ENCODE results near the gene EFNA5.
A peak's percentile ranks its signal among the peaks of the same experiment; 100 is the strongest.

Gene EFNA5

GRCh38 chr5:107517185-107518033 is 153.3 kb downstream of the EFNA5 start:
- Histone ChIP-seq H3K27me3 (replicated peaks; ENCODE audit: control insufficient read depth, insufficient read depth, low read length) (no peaks in the 10 kb centered on the region), H3K4me3 (replicated peaks; ENCODE audit: low read depth, low read length) (no peak overlapping the region), H3K36me3 (ENCODE audit: control insufficient read depth, insufficient read depth, low read length) (no peaks in the 10 kb centered on the region)
- peak; percentile 22 for DNase-seq (ENCODE audit: extremely low read depth, insufficient read length)
- TF ChIP-seq CTCF (IDR thresholded peaks at IDR 0.05; ENCODE audit: insufficient read depth, low read length, poor library complexity, severe bottlenecking), result no peak

DNA sequence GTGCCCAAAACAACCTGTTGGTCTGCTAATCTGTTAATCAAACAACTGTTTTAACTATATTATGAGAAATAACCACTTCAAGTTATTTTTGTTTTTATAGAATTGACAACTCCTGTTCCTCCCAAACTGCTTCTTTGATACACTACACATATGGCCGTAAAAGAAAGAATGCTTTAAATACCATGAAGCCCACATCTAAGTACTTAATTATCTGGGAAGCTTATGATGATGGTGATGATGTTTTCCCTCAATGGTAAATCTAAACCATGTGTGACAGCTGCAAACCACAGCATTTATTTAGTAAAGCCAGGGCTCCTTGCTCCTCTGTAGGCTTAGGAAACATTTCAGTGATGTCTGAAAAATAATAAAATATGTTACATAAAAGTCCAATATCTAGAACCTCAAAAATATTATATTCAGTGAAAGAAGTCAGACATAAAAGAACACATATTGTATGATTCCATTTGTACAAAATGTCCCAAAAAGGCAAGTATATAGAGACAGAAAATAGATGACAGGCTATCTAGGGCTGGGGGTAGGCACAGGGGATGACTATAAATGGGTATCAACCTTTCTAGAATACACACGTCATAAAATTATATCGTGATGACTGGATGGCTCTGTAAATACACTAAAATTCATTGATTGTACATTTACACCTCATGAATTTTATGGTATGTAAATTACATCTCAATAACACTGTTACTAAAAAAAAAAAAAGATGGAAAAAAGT is 154.1 kb downstream of the EFNA5 start:
- Histone ChIP-seq H3K4me3 (replicated peaks; ENCODE audit: low read depth, low read length) (no peak overlapping the region), H3K27me3 (replicated peaks; ENCODE audit: control insufficient read depth, insufficient read depth, low read length) (no peaks in the 10 kb centered on the region), H3K36me3 (ENCODE audit: control insufficient read depth, insufficient read depth, low read length) (no peaks in the 10 kb centered on the region)
- no peak for DNase-seq (ENCODE audit: extremely low read depth, insufficient read length)
- no peak for TF ChIP-seq CTCF (IDR thresholded peaks at IDR 0.05; ENCODE audit: insufficient read depth, low read length, poor library complexity, severe bottlenecking)

GRCh38 chr5:107515521-107516080 is 155.1 kb downstream of the EFNA5 start:
- no peaks in the 10 kb centered on the region for H3K36me3 ChIP-seq (ENCODE audit: control insufficient read depth, insufficient read depth, low read length)
- no peaks in the 10 kb centered on the region for H3K27me3 ChIP-seq (replicated peaks; ENCODE audit: control insufficient read depth, insufficient read depth, low read length)
- TF ChIP-seq CTCF (IDR thresholded peaks at IDR 0.05; ENCODE audit: insufficient read depth, low read length, poor library complexity, severe bottlenecking), result no peak
- no peak for DNase-seq (ENCODE audit: extremely low read depth, insufficient read length)
- no peak overlapping the region for H3K4me3 ChIP-seq (replicated peaks; ENCODE audit: low read depth, low read length)

- Histone ChIP-seq H3K36me3 (ENCODE audit: control insufficient read depth, insufficient read depth, low read length) (no peaks in the 10 kb centered on the region), H3K4me3 (replicated peaks; ENCODE audit: low read depth, low read length) (no peak overlapping the region), H3K27me3 (replicated peaks; ENCODE audit: control insufficient read depth, insufficient read depth, low read length) (no peaks in the 10 kb centered on the region)
- no peak for DNase-seq (ENCODE audit: extremely low read depth, insufficient read length)
- TF ChIP-seq CTCF (IDR thresholded peaks at IDR 0.05; ENCODE audit: insufficient read depth, low read length, poor library complexity, severe bottlenecking), result no peak
These were observed 156.4 kb downstream of the EFNA5 start for GRCh38 chr5:107514305-107514704.

DNA sequence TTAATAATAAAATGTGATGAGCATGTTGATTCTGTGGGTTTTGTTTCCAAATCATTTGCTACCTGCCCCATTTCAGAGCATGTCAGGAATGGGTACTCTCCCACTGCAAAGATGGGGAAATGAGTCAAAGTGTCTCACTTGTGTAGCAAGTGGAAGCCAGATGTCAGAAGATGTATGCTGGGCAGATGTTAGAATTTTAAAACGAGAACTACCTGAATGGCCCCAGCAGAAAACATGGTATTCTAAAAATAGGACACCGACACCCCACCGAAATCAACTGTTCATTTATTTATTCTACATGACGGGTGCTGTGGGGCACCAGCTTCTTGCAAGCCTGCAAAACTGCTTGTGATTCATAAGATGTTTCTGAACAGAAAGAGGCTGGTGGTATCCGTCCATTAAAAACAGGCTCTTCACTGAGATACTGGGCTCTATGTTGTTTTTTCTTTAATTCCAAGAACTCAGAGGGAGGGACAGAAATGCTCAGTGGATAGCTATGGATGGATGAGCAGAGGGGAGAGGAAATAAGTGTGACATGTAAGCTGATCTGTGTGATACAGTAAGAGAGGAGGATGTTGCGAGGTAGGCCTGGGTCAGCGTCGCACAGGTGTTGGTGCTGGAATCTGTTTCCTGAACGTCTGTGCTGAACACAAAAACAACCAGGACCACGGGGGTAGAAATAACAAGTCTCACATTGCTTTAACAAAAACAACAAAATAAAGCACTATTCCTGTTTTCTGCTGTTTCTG is 157.2 kb downstream of the EFNA5 start:
- no peak overlapping the region for H3K4me3 ChIP-seq (replicated peaks; ENCODE audit: low read depth, low read length)
- H3K27me3 ChIP-seq (replicated peaks; ENCODE audit: control insufficient read depth, insufficient read depth, low read length), result no peaks in the 10 kb centered on the region
- H3K36me3 ChIP-seq (ENCODE audit: control insufficient read depth, insufficient read depth, low read length), result no peaks in the 10 kb centered on the region
- TF ChIP-seq CTCF (IDR thresholded peaks at IDR 0.05; ENCODE audit: insufficient read depth, low read length, poor library complexity, severe bottlenecking), result no peak
- DNase-seq (ENCODE audit: extremely low read depth, insufficient read length), result no peak

Data from GM06990 (cell line).